GM12873 (cell line): ENCODE data around the gene RAD17.

Source experiments
- CTCF ChIP-seq: IDR thresholded peaks from 2 replicates; pipeline ENCODE4 v1.5.1; 2012; ENCODE audit warnings: low read depth, mild to moderate bottlenecking, moderate library complexity, low read length, control low read depth; ENCODE audit not compliant: insufficient read depth; ENCODE audit errors: missing control alignments

The RAD17 gene

GRCh38 chr5:69369340-69370121, at the start of gene RAD17, which contains the start of the genes AK6 and TAF9:
Gene RAD17, plus strand, starts transcription at chr5:69369818. Its CDS starts 2,391 bp downstream, at chr5:69372209.
Gene AK6, minus strand, starts transcription at chr5:69369520. Its CDS starts 30 bp downstream, at chr5:69369490.
Gene TAF9, minus strand, starts transcription at chr5:69369520. Its CDS starts 3,783 bp downstream, at chr5:69365737.
- TF ChIP-seq CTCF: no peak

GRCh38 chr5:69326365-69326764, 43.3 kb upstream of the RAD17 start:
- TF ChIP-seq CTCF: no peak

- TF ChIP-seq CTCF: no peak
Measured at GRCh38 chr5:69329905-69330489, 39.6 kb upstream of the RAD17 start.

GRCh38 chr5:69331528-69332445, 37.8 kb upstream of the RAD17 start:
- TF ChIP-seq CTCF: no peak

- TF ChIP-seq CTCF: peak; percentile 79
Measured at GRCh38 chr5:69334793-69335268, 34.8 kb upstream of the RAD17 start.

GRCh38 chr5:69335341-69335935, 34.2 kb upstream of the RAD17 start:
- TF ChIP-seq CTCF: no peak
